HEK293 (cell line): Measurements from ENCODE around the gene WRAP53.

ENCODE experiments used
- EGR2 ChIP-seq: fragments of 450-650 bp; formaldehyde crosslinking; IDR thresholded peaks from 2 replicates; pipeline ENCODE4 v1.5.1; 2016; ENCODE audit warnings: low read depth, missing biosample characterization, missing genetic modification characterization
- GLIS1 ChIP-seq: fragments of 450-650 bp; formaldehyde crosslinking; IDR thresholded peaks from 2 replicates; pipeline ENCODE4 v1.5.1; 2016; ENCODE audit warnings: missing biosample characterization, missing genetic modification characterization
- HOXC10 ChIP-seq: sonication (generic); formaldehyde crosslinking; IDR thresholded peaks from 2 replicates; pipeline ENCODE4 v1.8.1; 2023; ENCODE audit warnings: mild to moderate bottlenecking, missing genetic modification reagents
- KLF1 ChIP-seq: fragments of 450-650 bp; formaldehyde crosslinking; IDR thresholded peaks from 2 replicates; pipeline ENCODE4 v1.5.1; 2016; ENCODE audit warnings: missing biosample characterization, missing genetic modification characterization
- MYNN ChIP-seq: fragments of 450-650 bp; formaldehyde crosslinking; IDR thresholded peaks from 2 replicates; pipeline ENCODE4 v1.5.1; 2016; ENCODE audit warnings: missing biosample characterization, missing genetic modification characterization, borderline replicate concordance
- RBAK ChIP-seq: fragments of 450-650 bp; formaldehyde crosslinking; IDR thresholded peaks from 2 replicates; pipeline ENCODE4 v1.5.1; 2016; ENCODE audit warnings: missing biosample characterization, missing genetic modification characterization
- REST ChIP-seq: fragments of 450-650 bp; formaldehyde crosslinking; IDR thresholded peaks from 2 replicates; pipeline ENCODE4 v1.5.1; 2016; ENCODE audit warnings: missing biosample characterization, missing genetic modification characterization
- YY1 ChIP-seq: fragments of 450-650 bp; formaldehyde crosslinking; IDR thresholded peaks from 2 replicates; pipeline ENCODE4 v1.5.1; 2018; ENCODE audit warnings: missing biosample characterization, missing genetic modification characterization
- ZBTB21 ChIP-seq: fragments of 450-650 bp; formaldehyde crosslinking; IDR thresholded peaks from 2 replicates; pipeline ENCODE4 v1.5.1; 2017; ENCODE audit warnings: missing biosample characterization, missing genetic modification characterization
- ZBTB48 ChIP-seq: fragments of 450-650 bp; formaldehyde crosslinking; IDR thresholded peaks from 2 replicates; pipeline ENCODE4 v1.5.1; 2016; ENCODE audit warnings: missing biosample characterization, missing genetic modification characterization
- ZBTB6 ChIP-seq: fragments of 450-650 bp; formaldehyde crosslinking; IDR thresholded peaks from 2 replicates; pipeline ENCODE4 v1.5.1; 2017; ENCODE audit warnings: missing biosample characterization, missing genetic modification characterization
- ZNF169 ChIP-seq: fragments of 450-650 bp; formaldehyde crosslinking; IDR thresholded peaks from 2 replicates; pipeline ENCODE4 v1.5.1; 2016; ENCODE audit warnings: missing biosample characterization, missing genetic modification characterization
- ZNF18 ChIP-seq: fragments of 450-650 bp; formaldehyde crosslinking; IDR thresholded peaks from 2 replicates; pipeline ENCODE4 v1.5.1; 2016; ENCODE audit warnings: missing biosample characterization, missing genetic modification characterization
- ZNF2 ChIP-seq: fragments of 450-650 bp; formaldehyde crosslinking; IDR thresholded peaks from 2 replicates; pipeline ENCODE4 v1.5.1; 2016; ENCODE audit warnings: missing biosample characterization, missing genetic modification characterization
- ZNF280C ChIP-seq: fragments of 450-650 bp; formaldehyde crosslinking; IDR thresholded peaks from 2 replicates; pipeline ENCODE4 v1.5.1; 2016; ENCODE audit warnings: missing biosample characterization, missing genetic modification characterization
- ZNF302 ChIP-seq: fragments of 450-650 bp; formaldehyde crosslinking; IDR thresholded peaks from 2 replicates; pipeline ENCODE4 v1.5.1; 2016; ENCODE audit warnings: missing biosample characterization, missing genetic modification characterization, low read depth
- ZNF416 ChIP-seq: fragments of 450-650 bp; formaldehyde crosslinking; IDR thresholded peaks from 2 replicates; pipeline ENCODE4 v1.5.1; 2016; ENCODE audit warnings: missing biosample characterization, missing genetic modification characterization
- ZNF530 ChIP-seq: fragments of 450-650 bp; formaldehyde crosslinking; IDR thresholded peaks from 2 replicates; pipeline ENCODE4 v1.5.1; 2016; ENCODE audit warnings: low read depth, missing biosample characterization, missing genetic modification characterization
- ZNF558 ChIP-seq: fragments of 450-650 bp; formaldehyde crosslinking; IDR thresholded peaks from 2 replicates; pipeline ENCODE4 v1.5.1; 2016; ENCODE audit warnings: missing biosample characterization, missing genetic modification characterization
- ZNF561 ChIP-seq: fragments of 450-650 bp; IDR thresholded peaks from 2 replicates; pipeline ENCODE4 v1.5.1; 2018; ENCODE audit warnings: missing biosample characterization, missing genetic modification characterization, borderline replicate concordance
- ZNF571 ChIP-seq: fragments of 450-650 bp; formaldehyde crosslinking; IDR thresholded peaks from 2 replicates; pipeline ENCODE4 v1.5.0; 2017; ENCODE audit warnings: missing biosample characterization, missing genetic modification characterization
- ZNF624 ChIP-seq: fragments of 450-650 bp; formaldehyde crosslinking; IDR thresholded peaks from 2 replicates; pipeline ENCODE4 v1.5.1; 2017; ENCODE audit warnings: missing biosample characterization, missing genetic modification characterization
- ZNF76 ChIP-seq: fragments of 450-650 bp; formaldehyde crosslinking; IDR thresholded peaks from 2 replicates; pipeline ENCODE4; 2016; ENCODE audit warnings: low read depth, missing biosample characterization, missing genetic modification characterization, borderline replicate concordance
- TF ChIP-seq, protein P1 (sequence below): fragments of 450-650 bp; formaldehyde crosslinking; conservative IDR thresholded peaks from 2 replicates; pipeline ENCODE4 v1.5.1; 2016; ENCODE audit warnings: low read depth, missing biosample characterization, missing genetic modification characterization
- TF ChIP-seq, protein P2 (sequence below): fragments of 450-650 bp; formaldehyde crosslinking; IDR thresholded peaks from 2 replicates; pipeline ENCODE4 v1.5.1; 2016; ENCODE audit warnings: missing biosample characterization, missing genetic modification characterization

Gene WRAP53

GRCh38 chr17:7705269-7706255 lies 17.3 kb downstream of the WRAP53 start (continued):
- TF ChIP-seq, protein P1, sequence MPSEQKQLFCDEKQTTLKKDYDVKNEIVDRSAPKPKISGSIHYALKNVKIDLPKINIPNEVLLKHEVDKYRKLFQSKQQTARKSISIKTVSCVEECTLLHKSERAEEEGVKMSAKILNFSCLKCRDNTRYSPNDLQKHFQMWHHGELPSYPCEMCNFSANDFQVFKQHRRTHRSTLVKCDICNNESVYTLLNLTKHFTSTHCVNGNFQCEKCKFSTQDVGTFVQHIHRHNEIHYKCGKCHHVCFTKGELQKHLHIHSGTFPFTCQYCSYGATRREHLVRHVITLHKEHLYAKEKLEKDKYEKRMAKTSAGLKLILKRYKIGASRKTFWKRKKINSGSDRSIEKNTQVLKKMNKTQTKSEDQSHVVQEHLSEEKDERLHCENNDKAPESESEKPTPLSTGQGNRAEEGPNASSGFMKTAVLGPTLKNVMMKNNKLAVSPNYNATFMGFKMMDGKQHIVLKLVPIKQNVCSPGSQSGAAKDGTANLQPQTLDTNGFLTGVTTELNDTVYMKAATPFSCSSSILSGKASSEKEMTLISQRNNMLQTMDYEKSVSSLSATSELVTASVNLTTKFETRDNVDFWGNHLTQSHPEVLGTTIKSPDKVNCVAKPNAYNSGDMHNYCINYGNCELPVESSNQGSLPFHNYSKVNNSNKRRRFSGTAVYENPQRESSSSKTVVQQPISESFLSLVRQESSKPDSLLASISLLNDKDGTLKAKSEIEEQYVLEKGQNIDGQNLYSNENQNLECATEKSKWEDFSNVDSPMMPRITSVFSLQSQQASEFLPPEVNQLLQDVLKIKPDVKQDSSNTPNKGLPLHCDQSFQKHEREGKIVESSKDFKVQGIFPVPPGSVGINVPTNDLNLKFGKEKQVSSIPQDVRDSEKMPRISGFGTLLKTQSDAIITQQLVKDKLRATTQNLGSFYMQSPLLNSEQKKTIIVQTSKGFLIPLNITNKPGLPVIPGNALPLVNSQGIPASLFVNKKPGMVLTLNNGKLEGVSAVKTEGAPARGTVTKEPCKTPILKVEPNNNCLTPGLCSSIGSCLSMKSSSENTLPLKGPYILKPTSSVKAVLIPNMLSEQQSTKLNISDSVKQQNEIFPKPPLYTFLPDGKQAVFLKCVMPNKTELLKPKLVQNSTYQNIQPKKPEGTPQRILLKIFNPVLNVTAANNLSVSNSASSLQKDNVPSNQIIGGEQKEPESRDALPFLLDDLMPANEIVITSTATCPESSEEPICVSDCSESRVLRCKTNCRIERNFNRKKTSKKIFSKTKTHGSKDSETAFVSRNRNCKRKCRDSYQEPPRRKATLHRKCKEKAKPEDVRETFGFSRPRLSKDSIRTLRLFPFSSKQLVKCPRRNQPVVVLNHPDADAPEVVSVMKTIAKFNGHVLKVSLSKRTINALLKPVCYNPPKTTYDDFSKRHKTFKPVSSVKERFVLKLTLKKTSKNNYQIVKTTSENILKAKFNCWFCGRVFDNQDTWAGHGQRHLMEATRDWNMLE, result no peak
- no peak for TF ChIP-seq RBAK (tag by site-specific recombination)
- no peak for TF ChIP-seq ZNF280C (tag by site-specific recombination)
- TF ChIP-seq ZBTB48 (tag by site-specific recombination), result 0 out of 2 replicates have a peak, but pooled peaks have one; percentile 18
- peak; percentile 93 for TF ChIP-seq EGR2 (tag by site-specific recombination)
- no peak for TF ChIP-seq ZNF558 (tag by site-specific recombination)
- TF ChIP-seq GLIS1, result peak; percentile 34
- TF ChIP-seq ZNF561, result no peak
- no peak for TF ChIP-seq MYNN
- TF ChIP-seq YY1 (tag by site-specific recombination), result no peak
- TF ChIP-seq KLF1 (tag by site-specific recombination), result no peak
- no peak for TF ChIP-seq ZNF416 (tag by site-specific recombination)
- TF ChIP-seq ZBTB6 (tag by site-specific recombination), result no peak
- TF ChIP-seq ZNF530 (tag by site-specific recombination), result no peak
- no peak for TF ChIP-seq ZNF2
- no peak for TF ChIP-seq REST (tag by site-specific recombination)
- no peak for TF ChIP-seq ZNF302
- no peak for TF ChIP-seq ZNF571 (tag by site-specific recombination)
- TF ChIP-seq ZNF624 (tag by site-specific recombination), result no peak
- TF ChIP-seq, protein P2, sequence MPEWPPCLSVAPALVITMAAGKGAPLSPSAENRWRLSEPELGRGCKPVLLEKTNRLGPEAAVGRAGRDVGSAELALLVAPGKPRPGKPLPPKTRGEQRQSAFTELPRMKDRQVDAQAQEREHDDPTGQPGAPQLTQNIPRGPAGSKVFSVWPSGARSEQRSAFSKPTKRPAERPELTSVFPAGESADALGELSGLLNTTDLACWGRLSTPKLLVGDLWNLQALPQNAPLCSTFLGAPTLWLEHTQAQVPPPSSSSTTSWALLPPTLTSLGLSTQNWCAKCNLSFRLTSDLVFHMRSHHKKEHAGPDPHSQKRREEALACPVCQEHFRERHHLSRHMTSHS (tag by site-specific recombination), result no peak
- no peak for TF ChIP-seq ZNF18
- TF ChIP-seq ZBTB21 (tag by site-specific recombination), result no peak
- no peak for TF ChIP-seq HOXC10 (CRISPR knock-in tag)
- TF ChIP-seq ZNF169, result no peak
- no peak for TF ChIP-seq ZNF76 (tag by site-specific recombination)
